Activated effector memory CD4-positive, alpha-beta T cell treated with anti-CD3 and anti-CD28 coated beads, Interleukin-2, amount 50 U/mL, for 16 hours (primary cell): Measurements from ENCODE around the gene COPZ1.

ENCODE experiments used
- DNase-seq: peaks from one replicate; pipeline ENCODE4 v3.0.0-alpha.2; 2020

Gene COPZ1

DNA sequence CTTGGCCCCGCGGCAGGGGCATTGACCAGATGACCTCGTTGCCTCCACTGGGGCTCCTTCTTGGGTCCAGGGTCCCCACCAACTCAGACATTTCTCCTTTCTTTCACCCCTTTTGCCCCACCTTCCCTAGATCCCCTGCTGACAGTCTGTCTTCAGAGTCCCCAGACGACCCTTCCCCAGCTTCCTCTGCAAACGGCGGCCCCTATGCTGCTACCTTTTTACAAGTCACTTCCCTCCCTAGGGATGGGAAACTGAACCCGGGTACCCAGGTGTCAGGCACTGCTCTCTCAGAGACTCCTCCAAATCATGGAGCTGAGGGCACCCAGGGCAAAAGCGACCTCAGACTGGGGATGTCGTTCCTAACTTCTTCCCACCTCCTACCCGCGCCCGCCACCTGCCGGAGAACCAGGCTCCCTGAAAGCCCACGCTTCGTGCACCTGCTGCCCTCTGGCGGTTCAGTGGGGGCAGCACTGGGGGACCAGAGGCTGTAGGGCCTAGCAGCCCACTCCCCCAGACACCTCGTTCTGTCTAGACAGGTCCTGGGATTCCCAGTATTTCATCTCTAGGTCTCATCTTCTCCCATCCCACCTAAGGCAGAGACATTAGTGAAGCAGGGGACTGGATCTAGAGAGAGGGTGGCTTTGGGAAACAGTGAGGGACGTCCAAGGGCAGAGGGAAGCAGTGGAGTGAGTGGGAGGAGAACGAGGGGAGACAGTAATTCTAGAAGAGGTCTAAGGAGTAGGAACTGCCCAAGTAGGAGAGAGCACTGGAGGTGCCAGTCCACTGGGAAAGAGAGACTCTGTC lies 54.7 kb downstream of the COPZ1 start:
- peak; percentile 96 for DNase-seq

DNA sequence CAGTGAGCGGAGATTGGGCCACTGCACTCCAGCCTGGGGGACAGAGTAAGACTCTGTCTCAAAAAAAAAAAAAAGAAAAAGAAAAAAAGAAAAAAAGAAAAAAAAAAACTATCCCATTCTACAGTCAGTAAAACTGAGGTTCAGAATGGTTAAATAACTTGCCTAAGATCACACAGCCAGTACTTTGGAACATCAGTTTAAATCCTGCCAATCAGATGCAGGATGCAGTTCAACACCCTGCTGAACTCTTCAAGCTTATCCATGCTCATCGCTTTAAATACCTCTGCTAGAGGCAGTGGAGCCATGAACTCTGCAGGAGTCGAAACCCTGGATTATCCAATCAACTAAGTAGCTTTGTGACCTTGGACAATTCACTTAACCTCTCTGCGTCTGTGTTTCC lies 56.2 kb downstream of the COPZ1 start:
- DNase-seq, result no peak

DNA sequence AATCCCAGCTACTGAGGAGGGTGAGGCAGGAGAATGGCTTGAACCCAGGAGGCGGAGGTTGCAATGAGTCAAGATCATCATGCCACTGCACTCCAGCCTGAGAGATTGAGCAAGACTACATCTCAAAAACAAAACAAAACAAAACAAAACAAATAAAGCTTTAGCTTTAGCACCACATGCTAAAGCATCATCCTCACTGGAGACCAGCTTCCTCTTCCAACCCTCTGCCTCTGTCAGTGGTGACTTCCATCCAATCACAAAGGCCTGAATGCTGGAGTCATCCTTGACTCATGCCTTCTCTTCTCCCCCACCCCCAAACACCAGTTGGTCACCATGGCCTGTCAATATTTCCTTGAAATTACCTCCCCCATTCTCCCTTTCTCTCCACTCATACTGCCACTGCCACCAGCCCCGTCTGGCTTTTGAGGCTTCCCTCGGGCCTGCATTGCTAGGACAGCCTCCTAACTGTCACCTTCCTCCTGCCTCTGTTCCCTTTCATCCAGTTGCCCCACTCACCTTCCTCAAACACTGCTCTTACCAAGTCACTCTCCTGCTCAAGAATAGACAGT lies 58.2 kb downstream of the COPZ1 start:
- no peak for DNase-seq

DNA sequence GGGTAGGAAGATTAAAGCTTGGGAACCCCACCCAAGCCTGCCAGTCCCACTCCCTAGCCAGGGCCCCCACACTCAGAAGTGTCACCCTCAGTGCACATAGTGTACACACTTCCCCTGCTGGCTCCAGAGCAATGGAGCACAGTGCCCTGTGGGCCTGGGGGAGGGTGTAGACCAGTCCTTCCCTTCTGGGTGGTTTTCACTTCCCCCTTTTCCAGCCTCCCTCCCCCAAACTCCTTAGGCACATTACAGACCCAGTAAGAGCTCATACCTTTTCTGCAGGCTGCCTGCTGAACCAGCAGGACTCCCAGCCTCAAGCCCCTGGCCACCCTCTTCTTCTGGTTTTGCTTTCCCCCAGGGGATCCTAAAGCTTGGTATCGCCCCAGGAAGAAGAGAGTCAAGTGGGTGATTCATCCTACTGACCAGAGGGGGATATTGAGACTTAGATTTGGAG lies 59.7 kb downstream of the COPZ1 start, which contains the start of gene ZNF385A:
Gene ZNF385A (minus strand): TSS at position 143 of the 451 bp plus-strand sequence. CDS start 219 bp downstream, outside the sequence.
- DNase-seq, result no peak

DNA sequence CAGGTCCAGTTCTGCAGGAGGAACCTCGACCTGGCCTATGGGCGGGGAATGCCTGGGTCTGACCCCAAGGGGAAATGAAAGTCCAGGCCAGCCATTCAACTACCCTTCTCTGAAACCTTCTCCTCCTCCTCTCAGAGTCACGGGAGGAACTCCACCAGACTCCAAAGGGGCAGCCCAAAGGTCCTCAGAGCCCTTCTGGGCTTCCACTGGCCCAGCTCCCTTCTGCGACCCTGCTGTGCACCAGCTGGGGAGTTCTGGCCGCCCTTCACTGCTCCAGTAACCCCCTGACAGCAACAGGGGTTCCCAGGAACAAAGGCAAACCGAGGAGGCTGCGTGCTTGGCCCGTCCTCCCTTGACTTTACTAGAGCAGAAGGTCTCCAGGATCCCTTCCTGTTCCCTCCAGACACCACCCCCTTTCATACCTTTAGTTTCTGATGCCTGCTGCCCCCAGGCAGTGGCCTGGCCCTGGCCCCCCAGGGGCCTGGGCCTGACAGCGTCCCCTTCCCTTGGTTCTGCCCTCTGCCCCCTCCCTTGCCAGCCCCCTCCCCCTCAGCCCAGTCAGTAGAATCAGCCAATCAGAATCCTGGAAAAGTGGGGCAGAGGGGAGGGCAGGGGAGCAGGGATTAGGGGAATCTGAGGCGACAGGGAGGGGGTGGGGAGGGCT lies 60.5 kb downstream of the COPZ1 start:
- DNase-seq, result no peak

DNA sequence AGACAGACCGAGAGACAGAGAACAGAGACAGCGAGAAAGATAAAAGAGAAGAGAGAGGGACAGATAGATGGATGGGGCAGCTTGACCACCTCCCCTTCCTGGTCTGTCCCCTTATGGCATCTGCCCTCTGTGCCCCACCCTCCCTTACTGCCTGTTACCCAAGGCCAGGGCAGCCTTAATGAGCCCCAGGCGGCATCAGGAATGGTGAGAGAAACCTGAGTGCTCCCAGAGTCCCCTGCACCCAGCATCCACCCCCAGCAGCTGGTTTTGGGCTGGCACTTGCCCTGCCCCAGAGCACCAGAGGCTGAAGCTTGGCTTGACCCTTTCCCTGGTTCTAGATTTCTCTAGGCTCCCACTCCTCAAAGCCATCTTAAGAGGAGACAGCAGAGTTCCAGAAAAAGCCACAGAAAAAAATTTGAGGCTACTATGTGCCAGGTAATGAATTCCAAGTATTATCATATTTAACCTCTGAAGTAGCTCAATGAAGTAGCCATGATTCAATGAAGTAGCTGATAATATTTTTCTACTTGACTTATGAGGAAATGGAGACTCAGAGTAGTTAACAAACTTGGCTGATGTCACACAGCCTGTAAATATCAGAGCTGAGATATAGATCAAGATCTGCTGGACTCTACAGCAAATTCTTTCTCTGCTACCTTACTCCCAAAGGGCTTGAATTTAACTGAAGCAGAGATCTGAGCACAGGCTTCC lies 61.6 kb downstream of the COPZ1 start:
- DNase-seq, result no peak

DNA sequence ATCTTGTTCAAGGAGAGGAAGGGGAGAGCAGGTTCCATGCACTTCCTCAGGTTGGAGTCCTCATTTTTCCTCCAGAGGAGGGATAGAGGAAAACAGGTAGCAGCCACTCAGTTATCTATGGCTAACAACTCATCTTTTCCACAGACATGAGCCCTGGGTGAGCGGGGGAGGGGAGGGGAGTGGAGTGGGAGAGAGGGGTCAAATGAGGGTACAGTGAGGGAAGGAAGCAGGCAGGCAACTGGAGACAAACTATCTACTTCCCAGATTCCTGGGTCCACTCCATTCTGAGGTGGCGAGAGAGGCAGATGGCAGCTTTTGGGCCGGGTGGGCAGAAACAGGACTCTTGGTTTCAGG lies 62.2 kb downstream of the COPZ1 start:
- DNase-seq, result no peak

DNA sequence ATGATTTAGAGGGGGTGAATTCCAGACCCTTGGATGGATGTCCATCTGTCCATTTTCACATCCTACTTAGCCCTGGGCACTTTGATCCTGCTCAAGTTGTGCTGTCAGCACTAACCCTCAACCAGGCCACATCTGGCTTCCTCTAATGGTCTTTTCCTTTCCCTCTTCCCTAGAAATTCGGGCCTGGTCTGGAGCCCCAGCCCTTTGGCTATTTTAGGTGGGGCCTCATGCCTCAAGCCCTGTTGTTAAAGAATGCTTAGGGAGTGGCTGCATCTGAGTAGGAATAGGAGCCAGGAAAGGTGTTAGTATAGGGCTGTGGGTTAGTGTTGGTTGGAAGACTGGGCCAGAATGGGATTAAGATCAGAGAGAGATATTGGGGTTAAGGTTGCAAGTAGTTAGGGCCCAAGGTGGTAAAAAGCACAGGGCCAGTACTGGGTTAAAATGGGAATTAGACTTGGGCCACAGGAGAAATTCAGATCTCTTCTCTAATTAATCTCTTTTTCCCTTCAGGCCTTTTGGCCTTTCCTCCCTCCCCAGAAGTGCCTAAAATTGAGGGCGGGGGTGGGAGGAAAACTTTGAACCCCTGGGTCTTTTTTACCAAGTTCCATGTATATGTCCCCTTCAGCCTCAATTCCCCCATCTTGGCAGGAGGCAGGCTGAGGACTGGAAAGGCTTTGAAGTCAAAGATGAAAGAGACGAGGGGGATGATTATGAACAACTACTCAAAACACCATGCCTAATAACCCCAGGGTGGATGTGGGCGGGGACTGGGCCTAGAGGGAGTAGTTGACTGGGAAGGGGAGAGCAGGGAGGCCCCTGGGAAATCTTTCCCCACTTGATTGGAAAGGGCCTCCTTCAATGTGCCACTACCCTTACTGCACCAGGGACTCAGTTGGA lies 63.6 kb downstream of the COPZ1 start:
- no peak for DNase-seq

DNA sequence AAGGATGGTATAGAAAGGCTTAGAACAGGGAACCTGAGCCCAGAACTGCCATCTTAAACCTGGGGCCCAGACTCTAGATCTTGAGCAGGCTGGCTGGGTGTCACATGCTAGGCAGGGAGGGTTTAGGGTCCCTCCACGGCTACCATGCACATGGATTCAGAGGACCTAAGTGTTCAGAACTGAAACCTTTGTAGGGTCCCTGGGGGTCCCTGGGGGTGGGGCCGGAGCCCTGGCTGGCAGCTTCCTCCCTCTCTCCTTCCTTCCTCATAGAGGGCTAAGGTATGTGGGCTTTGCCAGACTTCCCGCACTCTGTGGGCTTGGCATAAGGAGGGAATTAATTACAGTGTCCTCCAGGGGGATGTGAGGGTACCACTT lies 64.2 kb downstream of the COPZ1 start:
- no peak for DNase-seq

DNA sequence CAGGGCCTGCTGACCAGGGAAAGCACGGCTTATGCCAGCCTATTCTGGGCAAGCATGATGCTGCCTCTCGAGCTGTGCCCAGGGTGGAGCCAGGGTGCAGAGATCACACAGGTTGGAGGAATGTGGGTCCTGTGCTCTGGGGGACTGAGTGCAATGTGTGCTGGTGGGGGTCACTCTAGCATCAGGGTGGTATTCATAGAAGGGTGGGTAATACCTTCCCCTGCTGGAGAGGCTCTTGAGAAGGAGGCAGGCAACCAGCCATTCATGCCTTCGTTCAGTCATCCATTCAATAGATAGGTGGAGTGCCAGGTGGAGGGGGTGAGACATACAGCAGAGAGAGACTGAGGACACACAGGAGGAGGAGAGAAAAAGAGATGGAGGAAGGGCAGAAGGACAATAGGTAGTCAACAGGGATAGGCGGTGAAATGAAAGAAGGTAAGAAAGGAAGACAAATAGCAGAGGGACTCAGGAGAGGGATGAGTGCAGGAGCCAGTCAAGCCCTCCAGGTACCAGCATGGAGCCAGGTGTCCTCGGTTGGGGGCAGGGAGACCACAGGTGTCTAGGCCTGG lies 64.8 kb downstream of the COPZ1 start:
- DNase-seq, result no peak

DNA sequence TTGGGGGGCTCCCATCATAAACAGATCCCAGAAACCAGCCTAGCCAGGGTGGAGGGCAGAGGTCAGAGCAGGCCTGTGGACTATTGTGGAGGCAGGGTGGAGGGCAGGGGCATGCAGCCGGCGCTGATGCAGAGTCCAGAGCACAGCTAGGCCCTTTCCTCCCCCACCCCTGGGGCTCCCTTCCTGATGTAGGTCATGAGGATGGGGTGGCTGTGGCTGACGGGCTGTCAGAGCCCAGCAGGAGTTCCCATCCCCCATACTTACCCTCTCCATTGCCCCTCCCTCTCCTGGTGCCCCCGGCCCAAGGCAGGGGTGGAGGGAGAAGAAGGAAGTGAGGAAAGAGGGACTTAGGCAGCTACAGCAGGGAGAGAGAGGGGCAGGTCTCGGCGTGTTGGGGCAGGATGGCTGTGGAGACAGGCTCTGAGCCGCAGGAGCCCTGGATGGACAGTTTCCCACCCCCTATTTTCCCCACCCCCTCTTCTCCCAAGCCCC lies 65.3 kb downstream of the COPZ1 start:
- no peak for DNase-seq

DNA sequence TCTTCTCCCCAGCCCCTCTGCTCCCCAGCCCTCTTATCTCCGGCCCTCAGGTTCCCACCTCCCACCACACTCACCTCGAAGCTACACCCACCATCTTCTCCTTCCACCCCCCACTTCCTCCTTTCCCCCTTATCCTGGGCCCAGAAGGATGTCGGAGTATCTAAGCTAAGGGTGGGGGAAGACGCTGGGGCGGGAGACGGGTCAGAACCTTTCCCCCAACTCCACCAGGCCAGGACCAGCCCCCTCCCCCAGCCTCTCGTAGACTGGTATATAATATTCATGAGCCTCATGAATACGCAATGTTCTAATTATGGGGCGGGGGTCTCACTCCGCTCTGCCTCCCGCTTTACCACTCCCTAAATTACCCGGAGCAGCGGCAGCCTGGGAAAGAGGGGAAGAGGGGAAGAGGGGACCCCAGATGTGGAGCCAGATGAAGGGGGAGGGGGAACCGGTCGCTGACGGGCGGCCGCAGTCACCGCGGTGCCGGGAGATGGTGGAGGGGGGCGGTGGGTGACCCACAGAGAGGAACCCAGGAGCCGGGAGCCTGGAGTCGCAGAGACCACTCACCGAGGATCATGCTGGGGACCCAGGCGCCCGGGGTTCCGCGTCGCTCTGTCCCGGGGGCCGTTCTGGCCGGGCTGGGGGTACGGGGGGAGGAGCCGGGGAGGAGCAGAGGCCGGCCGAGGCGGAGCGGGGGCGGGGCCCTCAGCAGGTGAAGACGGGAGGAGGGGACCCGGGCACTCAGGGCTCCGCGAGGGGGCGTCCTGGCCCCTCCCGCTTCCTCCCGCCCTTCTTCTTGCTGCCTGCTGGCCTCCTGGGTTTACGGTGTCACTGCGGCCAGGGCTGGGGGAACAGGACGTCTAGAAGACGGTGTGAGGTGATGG lies 66.0 kb downstream of the COPZ1 start:
- peak; percentile 89 for DNase-seq

DNA sequence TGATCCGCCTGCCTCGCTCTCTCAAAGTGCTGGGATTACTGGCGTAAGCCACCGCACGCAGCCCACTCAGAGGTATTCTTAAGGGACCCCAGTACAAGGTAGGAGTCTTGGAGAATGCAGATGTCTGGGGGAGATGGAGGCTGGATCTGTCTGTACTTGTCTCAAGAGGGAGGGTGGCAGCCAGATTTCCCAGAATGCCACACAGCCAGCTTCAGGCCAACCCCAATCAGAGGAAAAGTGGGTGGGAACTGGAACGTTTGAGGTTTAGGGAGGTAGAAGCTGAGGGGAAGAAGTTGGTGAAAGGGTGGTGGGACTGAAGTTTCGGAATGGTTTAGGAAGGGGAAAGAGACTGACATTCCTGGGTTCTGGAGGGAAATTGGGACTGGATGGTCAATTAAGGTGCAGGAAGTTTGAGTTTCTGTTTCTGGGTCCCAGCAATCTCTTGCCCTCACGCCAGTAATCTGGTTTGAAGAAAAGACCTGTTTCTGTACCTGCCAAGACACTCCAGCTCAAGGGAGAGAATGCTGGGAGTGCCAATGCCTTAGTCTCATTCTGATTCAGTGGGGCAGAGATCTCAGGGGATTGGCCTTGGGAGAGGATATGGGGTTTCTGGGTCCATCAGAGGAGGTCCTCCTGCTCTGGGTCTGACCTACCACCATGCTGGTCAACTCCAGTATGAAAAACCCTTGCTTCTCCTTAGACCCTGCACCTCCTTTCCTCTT lies 67.7 kb downstream of the COPZ1 start:
- DNase-seq, result no peak

DNA sequence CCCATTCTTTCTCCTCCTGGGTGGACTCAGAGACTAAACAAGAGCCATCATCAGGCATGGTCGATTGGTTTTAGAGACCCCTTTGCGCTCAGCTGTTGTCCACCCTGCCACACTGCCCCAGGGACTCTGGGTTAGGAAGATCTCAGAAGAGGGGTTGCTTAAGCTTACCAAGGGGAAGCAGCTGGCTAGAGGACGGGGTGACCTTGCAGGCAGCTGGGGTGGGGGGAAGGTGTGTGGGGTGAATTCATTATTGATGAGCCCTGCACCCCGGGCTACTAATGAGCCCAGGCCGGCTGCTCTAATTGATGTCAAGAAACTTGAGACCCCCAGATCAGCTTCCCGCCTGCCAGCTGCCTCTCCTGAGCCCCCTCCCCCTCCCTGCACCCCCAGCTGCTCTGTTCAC lies 68.3 kb downstream of the COPZ1 start:
- DNase-seq, result no peak

DNA sequence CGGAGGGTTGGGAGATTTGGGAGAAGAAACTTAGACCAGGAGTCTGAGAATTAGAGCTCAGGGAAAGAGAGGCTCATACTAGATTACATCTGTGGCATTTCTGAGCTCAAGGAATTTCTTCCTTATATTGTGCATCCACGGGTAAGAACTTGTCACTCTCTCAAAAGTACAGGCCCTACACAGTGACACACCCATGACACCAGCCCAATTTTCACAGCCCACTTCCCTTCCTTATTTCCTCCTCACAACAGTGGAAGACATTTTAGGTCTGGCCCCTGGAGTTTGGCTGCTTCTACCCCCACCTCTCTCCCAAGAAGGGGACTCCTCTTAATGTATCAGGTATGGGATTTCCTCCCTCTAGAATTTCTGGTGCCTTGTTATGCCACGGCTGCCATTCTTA lies 68.8 kb downstream of the COPZ1 start:
- DNase-seq, result no peak

DNA sequence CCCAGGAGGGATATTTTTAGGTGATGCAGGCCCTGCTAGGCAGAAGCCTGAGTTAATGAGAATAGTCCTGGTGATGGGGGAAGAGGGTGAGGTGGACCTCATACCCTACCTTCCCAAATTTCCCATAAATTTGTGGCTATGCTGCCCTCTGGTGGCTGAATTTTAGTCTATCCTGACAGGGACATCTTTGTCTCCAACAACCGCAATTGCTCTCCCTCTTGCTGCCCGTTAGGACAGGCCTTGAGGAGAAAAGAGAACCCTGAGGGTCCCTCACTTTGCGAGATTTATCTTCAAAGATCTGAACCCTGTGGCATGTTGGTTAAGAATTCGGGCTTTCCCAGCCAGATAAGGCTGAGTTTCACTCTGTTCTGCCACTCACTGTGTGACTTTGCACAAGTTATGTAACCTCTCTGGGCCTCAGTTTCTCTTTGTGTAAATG lies 69.4 kb downstream of the COPZ1 start:
- peak; percentile 75 for DNase-seq

DNA sequence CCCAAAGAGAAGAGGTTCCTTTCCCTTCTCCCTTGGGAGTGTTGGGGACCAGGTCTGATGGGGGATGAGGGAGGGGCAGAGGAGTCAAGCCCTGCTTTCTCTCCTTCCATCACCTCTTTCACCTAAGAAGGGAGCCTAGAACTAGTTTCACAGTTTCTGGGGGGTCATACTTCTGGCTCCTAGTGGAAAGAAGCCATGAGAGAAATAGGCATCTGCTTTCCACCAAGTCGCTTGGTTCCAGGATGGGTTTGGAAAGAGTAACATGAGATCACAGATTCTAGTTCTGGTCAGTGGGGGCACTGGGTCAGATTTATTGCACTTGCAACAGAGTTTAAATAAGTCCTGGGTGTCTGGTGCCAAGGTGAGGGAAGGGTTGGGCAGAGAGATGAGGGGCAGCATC lies 70.1 kb downstream of the COPZ1 start:
- DNase-seq, result no peak

DNA sequence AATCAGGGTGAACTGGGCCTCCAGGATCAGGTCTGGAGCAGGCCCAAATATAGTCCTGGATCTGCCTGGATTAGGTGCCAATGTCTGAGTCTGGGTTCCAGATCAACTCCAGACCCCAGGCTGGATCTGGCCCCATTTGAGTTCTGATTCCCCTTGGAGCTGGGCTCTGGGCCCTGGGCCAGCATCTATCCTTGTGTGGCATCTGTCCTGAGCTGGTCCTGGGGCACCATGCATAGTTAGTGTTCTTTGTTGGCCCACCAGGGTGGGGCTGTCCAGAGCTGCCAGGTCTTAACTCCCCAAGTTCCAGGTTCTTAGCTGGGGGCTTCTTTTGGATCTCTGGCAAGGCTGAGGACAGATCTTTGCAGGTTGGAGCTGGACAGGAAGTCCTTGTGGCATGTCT lies 70.6 kb downstream of the COPZ1 start:
- no peak for DNase-seq

DNA sequence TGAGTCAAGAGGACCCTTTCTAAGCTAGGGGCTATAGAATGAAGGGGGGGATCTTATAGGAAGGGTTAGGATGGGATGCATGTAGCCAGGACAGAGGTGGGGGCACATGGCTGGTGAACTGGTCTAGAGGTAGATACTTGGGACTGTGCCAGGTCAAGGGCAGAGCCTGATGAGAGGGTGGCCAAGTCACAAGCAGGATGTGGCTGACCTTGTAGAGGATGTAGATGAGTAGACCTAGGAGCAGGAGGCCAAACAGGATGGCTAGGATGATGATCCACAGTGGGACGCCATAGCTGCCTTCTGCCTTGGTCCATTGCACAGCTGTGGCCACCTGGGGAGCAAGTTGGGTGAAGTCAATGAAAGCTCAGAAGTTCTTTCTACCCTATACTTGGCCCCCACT lies 72.2 kb downstream of the COPZ1 start:
- no peak for DNase-seq

DNA sequence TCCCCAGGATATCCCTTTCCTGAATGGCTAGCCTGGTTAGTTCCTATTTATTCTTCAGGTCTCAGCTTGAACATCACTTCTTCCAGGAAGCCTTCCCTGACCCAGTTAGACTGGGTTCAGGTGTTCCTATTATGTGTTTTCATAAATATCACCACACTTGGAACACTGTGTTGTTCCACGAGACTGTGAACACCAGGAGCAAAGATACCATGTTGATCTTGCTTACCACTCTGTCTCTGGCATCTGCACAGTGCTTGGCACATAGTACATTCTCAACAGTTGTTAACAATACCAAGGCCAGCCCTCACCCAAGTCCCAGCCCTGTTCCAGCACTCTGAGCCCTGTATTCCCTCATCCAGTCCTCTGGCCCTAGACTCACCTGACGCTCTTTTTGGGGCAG lies 73.3 kb downstream of the COPZ1 start:
- DNase-seq, result no peak
